K562 (cell line): ENCODE results near the gene CXCL12. TPM values are rescaled to one million over a fixed set of nuclear protein-coding genes. Genes with fewer than 3 reads are reported as not detected.

ENCODE experiments used
- ATAC-seq: fragments of 200-7000 bp; cut with Tn5 transposase; 3 replicates; pipeline ENCODE4 v1.9.1; 2020; ENCODE audit warnings: moderate library complexity
- BruUV-seq: library from RNA; stranded (reverse); fragments of 400-500 nt; replicated peaks from 2 replicates; lab custom pipeline; 2021; lab: Mats Ljungman, UMichigan
- CTCF ChIA-PET: fragments of 300-600 bp; formaldehyde crosslinking; extraction: SDS; loops from one replicate; lab custom pipeline; 2021; ENCODE audit warnings: low intra/inter-chr PET ratio; lab: Yijun Ruan, JAX
- POLR2A ChIA-PET: fragments of 300-600, 350-650 bp; sonication (Branson Sonifier 250); formaldehyde crosslinking; extraction: SDS; loops from one replicate; lab custom pipeline; 2021; ENCODE audit warnings: antibody characterized with exemption, inconsistent platforms; lab: Yijun Ruan, JAX
- DNase-seq, 4 experiments: peaks; one replicate each; pipeline versions ENCODE4 v3.0.0 to v3.0.0-alpha.2; 2011 to 2018; ENCODE audit warnings: low spot score in 3 of 4, mixed read lengths in 3 of 4; ENCODE audit errors: extremely low read depth in 1 of 4
- FAIRE-seq: peaks from 2 replicates; lab custom pipeline; 2011; peaks lifted over from hg19 to GRCh38; lab: Jason Lieb, UNC
- H2AFZ ChIP-seq: 2 replicates; pipeline ENCODE4 v1.6.0; 2011; ENCODE audit warnings: low read depth, low read length, control low read depth, inconsistent platforms
- H3K27ac ChIP-seq: fragments of 200-600 bp; 3 replicates; pipeline ENCODE4 v1.8.0; 2011; ENCODE audit warnings: low read depth, mild to moderate bottlenecking, control low read depth, inconsistent platforms, low read length, moderate library complexity, mixed read lengths; ENCODE audit errors: extremely low read depth
- H3K27me3 ChIP-seq, 2 experiments: fragments of 300-600 bp in 1 of 2; 2 replicates in 1 of 2; 3 replicates in 1 of 2; pipeline versions ENCODE4 v1.6.0 to v1.8.0; 2011; ENCODE audit warnings: inconsistent platforms in 2 of 2, low read length in 2 of 2, mild to moderate bottlenecking in 1 of 2, mixed read lengths in 1 of 2, moderate library complexity in 1 of 2; ENCODE audit not compliant: control insufficient read depth in 2 of 2, insufficient read depth in 2 of 2
- H3K36me3 ChIP-seq: fragments of 300-600 bp; 3 replicates; pipeline ENCODE4 v1.8.0; 2011; ENCODE audit warnings: mild to moderate bottlenecking, low read length, inconsistent platforms; ENCODE audit not compliant: control insufficient read depth, insufficient read depth
- H3K4me1 ChIP-seq, 2 experiments: fragments of 200-600 bp in 1 of 2; replicated peaks in 1 of 2; 2 replicates in 1 of 2; 3 replicates in 1 of 2; pipeline versions ENCODE4 v1.5.1 to v1.8.0; 2011; ENCODE audit warnings: inconsistent platforms in 2 of 2, low read length in 2 of 2, mild to moderate bottlenecking in 1 of 2, mixed read lengths in 1 of 2, moderate library complexity in 1 of 2; ENCODE audit not compliant: control insufficient read depth in 2 of 2, insufficient read depth in 2 of 2
- H3K4me2 ChIP-seq: 2 replicates; pipeline ENCODE4 v1.6.1; 2011; ENCODE audit warnings: low read length, control low read depth, inconsistent platforms, mixed read lengths; ENCODE audit not compliant: insufficient read depth
- H3K4me3 ChIP-seq: fragments of 200-600 bp; sonication (generic), shearing (Covaris generic); 2 replicates; pipeline ENCODE4 v1.5.1; 2016; ENCODE audit warnings: control low read depth, inconsistent platforms
- H3K79me2 ChIP-seq: fragments of 200-600 bp; 3 replicates; pipeline ENCODE4 v1.8.0; 2011; ENCODE audit warnings: low read length, inconsistent platforms; ENCODE audit not compliant: control insufficient read depth, insufficient read depth
- H3K9ac ChIP-seq, 2 experiments: 2 replicates each; pipeline versions ENCODE4 v1.6.0 to v1.6.1; 2011; ENCODE audit warnings: low read depth in 2 of 2, low read length in 2 of 2, control low read depth in 1 of 2, inconsistent platforms in 1 of 2, mild to moderate bottlenecking in 1 of 2, mixed read lengths in 1 of 2; ENCODE audit not compliant: insufficient read depth in 1 of 2
- H3K9me1 ChIP-seq: one replicate; pipeline ENCODE4 v1.6.0; 2011; ENCODE audit warnings: inconsistent platforms, mild to moderate bottlenecking, low read length, moderate library complexity; ENCODE audit not compliant: control insufficient read depth, insufficient read depth
- H3K9me3 ChIP-seq: replicated peaks from 2 replicates; pipeline ENCODE4 v1.5.1; 2011; ENCODE audit warnings: low read depth, low read length, inconsistent platforms; ENCODE audit not compliant: control insufficient read depth, insufficient read depth
- H4K20me1 ChIP-seq: replicated peaks from 2 replicates; pipeline ENCODE4 v1.6.1; 2011; ENCODE audit warnings: low read length, inconsistent platforms, mixed read lengths; ENCODE audit not compliant: control insufficient read depth, insufficient read depth
- ADNP ChIP-seq: fragments of 200-800 bp; sonication (Bioruptor generic); IDR thresholded peaks from 2 replicates; pipeline ENCODE4 v1.6.1; 2016; ENCODE audit warnings: missing genetic modification characterization, missing compliant biosample characterization
- BRCA1 ChIP-seq, 2 experiments: fragments of 450-650 bp in 1 of 2; sonication (generic) in 1 of 2; formaldehyde crosslinking in 1 of 2; IDR thresholded peaks; 2 replicates each; pipeline versions ENCODE4 v1.5.0 to v1.6.1; 2017 to 2020; ENCODE audit warnings: mild to moderate bottlenecking in 1 of 2, missing genetic modification reagents in 1 of 2
- CBFA2T3 ChIP-seq: fragments of 450-650 bp; IDR thresholded peaks from 2 replicates; pipeline ENCODE4 v1.6.1; 2017
- HDAC6 ChIP-seq: IDR thresholded peaks from 2 replicates; pipeline ENCODE4 v1.6.1; 2012; ENCODE audit warnings: low read depth, mild to moderate bottlenecking, control low read depth, inconsistent platforms, low read length, moderate library complexity
- HOXB6 ChIP-seq: fragments of 250-450 bp; sonication (Bioruptor Pico); IDR thresholded peaks from 2 replicates; pipeline ENCODE4 v1.5.1; 2022; ENCODE audit warnings: mild to moderate bottlenecking, borderline replicate concordance
- JUN ChIP-seq, 2 experiments: sonication (generic) in 1 of 2; formaldehyde crosslinking in 1 of 2; IDR thresholded peaks; 2 replicates each; pipeline versions ENCODE4 v1.6.1 to v1.8.0; 2012 to 2022; ENCODE audit warnings: borderline replicate concordance in 2 of 2, mild to moderate bottlenecking in 2 of 2, improper control_type of control experiment in 1 of 2, low read depth in 1 of 2, low read length in 1 of 2, missing genetic modification reagents in 1 of 2
- JUND ChIP-seq, 2 experiments: IDR thresholded peaks; 2 replicates in 1 of 2; 3 replicates in 1 of 2; pipeline ENCODE4 v1.6.1; 2011; ENCODE audit warnings: borderline replicate concordance in 2 of 2, low read depth in 2 of 2, low read length in 2 of 2, improper control_type of control experiment in 1 of 2, missing biosample characterization in 1 of 2, missing genetic modification characterization in 1 of 2, missing genetic modification reagents in 1 of 2
- MTA2 ChIP-seq: fragments of 450-650 bp; IDR thresholded peaks from 2 replicates; pipeline ENCODE4 v1.6.1; 2016; ENCODE audit warnings: low read depth
- TRIM24 ChIP-seq, 2 experiments: fragments of 450-650 bp; IDR thresholded peaks; 2 replicates each; pipeline ENCODE4 v1.6.1; 2016
- ZFP36 ChIP-seq: fragments of 150-350 bp; IDR thresholded peaks from 2 replicates; pipeline ENCODE4 v1.6.1; 2018; ENCODE audit warnings: low read length, low read depth; ENCODE audit not compliant: partially characterized antibody
- WGBS: fragments of 100-300 bp; shearing (Covaris generic); methylation state at CpG from one replicate; pipeline ENCODE4 v1.1.6; 2016; ENCODE audit warnings: low coverage, mixed read lengths; ENCODE audit not compliant: insufficient coverage; ENCODE audit errors: missing lambda C conversion rate; 5-methylcytosine and 5-hydroxymethylcytosine counted together
- in situ Hi-C: fragments of 300-500 bp; cut with MboI; formaldehyde crosslinking; loops from 4 replicates; pipeline ENCODE4 v1.15.0; 2018; ENCODE audit warnings: inconsistent platforms, mixed read lengths
- intact Hi-C: fragments of 100-400 bp; cut with micrococcal nuclease; formaldehyde crosslinking; loops from 2 replicates; pipeline ENCODE4 v1.14.2; 2022
- polyA plus RNA-seq, 8 experiments: library from polyadenylated mRNA; depleted of rRNA in 4 of 8; stranded (reverse) in 5 of 8; unstranded in 3 of 8; fragments of >200 nt; fragmentation: Nextera tagmentation in 2 of 8; fragmentation: Illumina TruSeq in 1 of 8; extraction: Ambion mirVana in 2 of 8; extraction: Trizol in 1 of 8; gene quantifications; 2 replicates each; pipeline versions ENCODE4 v1.2.1 to v1.2.3, GENCODE V29; 2011 to 2014; ENCODE audit warnings: inconsistent platforms in 1 of 8, missing spikeins in 1 of 8
- total RNA-seq, 7 experiments: library from RNA; depleted of rRNA in 6 of 7; stranded (reverse); fragments of >200 nt in 6 of 7; fragmentation: Illumina TruSeq in 2 of 7; extraction: Trizol in 2 of 7; gene quantifications; 2 replicates each; pipeline versions ENCODE4 v1.2.1 to v1.2.3, GENCODE V29; 2011 to 2021; ENCODE audit warnings: low replicate concordance in 1 of 7
- TF ChIP-seq, protein P1 (sequence below), 3 experiments: fragments of 200-800 bp in 1 of 3; fragments of 250-450 bp in 1 of 3; fragments of 450-650 bp in 1 of 3; sonication (Bioruptor Pico) in 1 of 3; sonication (Bioruptor generic) in 1 of 3; formaldehyde crosslinking in 1 of 3; IDR thresholded peaks; 2 replicates each; pipeline versions ENCODE4 v1.6.1 to v1.8.0; 2016 to 2022; ENCODE audit warnings: mild to moderate bottlenecking in 2 of 3, missing genetic modification characterization in 2 of 3, missing compliant biosample characterization in 1 of 3, moderate library complexity in 1 of 3
- TF ChIP-seq, protein P2 (sequence below), 2 experiments: fragments of 450-650 bp; IDR thresholded peaks; 2 replicates each; pipeline ENCODE4 v1.6.1; 2018; ENCODE audit warnings: mild to moderate bottlenecking in 2 of 2, low read depth in 1 of 2; ENCODE audit not compliant: partially characterized antibody in 2 of 2

The CXCL12 gene
- total and polyA plus RNA-seq, 9 of the 15 experiments (the other 6 are each of a cell fraction or from before 2014, with no cell fraction given): 0.18 TPM; not detected in 8

DNA sequence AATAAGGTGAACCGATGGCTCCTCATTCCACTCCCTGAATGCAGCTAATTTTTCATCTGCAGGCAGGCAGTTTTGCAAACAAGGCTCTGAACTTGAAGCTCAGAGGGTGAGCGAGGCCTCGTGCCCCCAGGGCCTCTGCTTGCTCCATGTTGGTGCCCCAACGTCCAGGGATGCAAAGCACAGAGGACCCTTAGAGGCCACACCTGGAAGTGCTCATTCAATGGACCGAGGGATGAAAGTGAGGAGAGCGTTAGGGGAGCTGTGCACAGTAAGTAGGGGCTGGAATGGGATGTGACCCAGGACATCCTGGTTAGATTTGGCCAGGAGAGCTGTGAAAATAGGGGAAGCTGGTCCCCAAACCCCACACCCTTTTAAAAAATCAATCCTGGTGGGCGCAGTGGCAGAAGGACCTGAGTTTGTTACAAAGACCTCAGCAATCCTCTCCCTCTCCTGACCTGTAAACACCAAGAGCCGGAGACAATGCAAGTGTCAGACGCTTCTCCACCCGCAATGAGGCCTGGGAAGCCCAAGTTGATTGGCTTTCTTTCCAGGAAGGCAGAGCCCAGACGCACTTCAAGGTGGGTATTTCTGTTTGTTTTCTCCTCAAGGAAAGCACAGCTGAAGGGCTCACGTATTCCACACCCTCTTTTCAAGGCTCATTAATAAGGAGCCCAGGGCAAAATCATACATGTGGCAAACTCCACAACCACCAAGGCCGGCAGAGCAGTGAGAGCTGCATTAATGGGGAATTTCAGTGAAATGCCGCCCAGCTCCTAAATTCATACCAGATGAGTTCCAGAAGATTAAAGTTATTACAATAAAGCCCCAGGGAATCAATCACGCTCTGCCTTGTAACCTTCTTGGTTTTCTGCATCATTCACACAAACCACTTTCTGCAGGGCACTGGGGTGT, 14.1 kb upstream of the CXCL12 start:
- DNase-seq (no peak), ATAC-seq (no peak; the same call in 2 of the 3 replicates), FAIRE-seq (no peak)
- Histone ChIP-seq H2AFZ (no peak overlapping the region), H3K9me1 (no peaks in the 10 kb centered on the region), H3K4me1 (no peaks in the 10 kb centered on the region), H3K79me2 (no peaks in the 10 kb centered on the region), H3K27ac (no peak overlapping the region), H3K9ac (no peak overlapping the region), H3K27me3 (peaks cover 15 to 37% of the 10 kb centered on the region in 2 experiments; a peak in 3 of 5 replicates), H4K20me1 (no peaks in the 10 kb centered on the region), H3K4me2 (no peak overlapping the region), H3K36me3 (no peaks in the 10 kb centered on the region), H3K4me3 (no peak overlapping the region), H3K9me3 (no peaks in the 10 kb centered on the region)
- ChIA-PET POLR2A (interaction anchor here (0.9 to 1.6 kb wide), 2 partner anchors 10 to 22 kb away, joined by 3 read pairs; no protein-coding TSS in a partner anchor), CTCF (no interaction called here)
- under 1% methylated on average over 15 of the region's 15 CpGs for WGBS
- intact Hi-C loops (no loop called here), in situ Hi-C loops (no loop called here)
- BruUV-seq: no TSS peak
- TF ChIP-seq JUN (IDR thresholded peaks at IDR 0.05; ENCODE audit: borderline replicate concordance, low read depth, low read length): no peak
- no peak for TF ChIP-seq JUN (CRISPR knock-in tag; IDR thresholded peaks at IDR 0.05; ENCODE audit: borderline replicate concordance)
- no peak for TF ChIP-seq JUND (IDR thresholded peaks at IDR 0.05; ENCODE audit: borderline replicate concordance, low read depth, low read length)
- no peak for TF ChIP-seq JUND (tag; IDR thresholded peaks at IDR 0.05; ENCODE audit: borderline replicate concordance, low read depth, low read length)
- no peak for TF ChIP-seq BRCA1 (IDR thresholded peaks at IDR 0.05)
- TF ChIP-seq BRCA1 (CRISPR knock-in tag; IDR thresholded peaks at IDR 0.05): no peak
- TF ChIP-seq HOXB6: no peak
- TF ChIP-seq ADNP (tag): no peak
- TF ChIP-seq, protein P1, sequence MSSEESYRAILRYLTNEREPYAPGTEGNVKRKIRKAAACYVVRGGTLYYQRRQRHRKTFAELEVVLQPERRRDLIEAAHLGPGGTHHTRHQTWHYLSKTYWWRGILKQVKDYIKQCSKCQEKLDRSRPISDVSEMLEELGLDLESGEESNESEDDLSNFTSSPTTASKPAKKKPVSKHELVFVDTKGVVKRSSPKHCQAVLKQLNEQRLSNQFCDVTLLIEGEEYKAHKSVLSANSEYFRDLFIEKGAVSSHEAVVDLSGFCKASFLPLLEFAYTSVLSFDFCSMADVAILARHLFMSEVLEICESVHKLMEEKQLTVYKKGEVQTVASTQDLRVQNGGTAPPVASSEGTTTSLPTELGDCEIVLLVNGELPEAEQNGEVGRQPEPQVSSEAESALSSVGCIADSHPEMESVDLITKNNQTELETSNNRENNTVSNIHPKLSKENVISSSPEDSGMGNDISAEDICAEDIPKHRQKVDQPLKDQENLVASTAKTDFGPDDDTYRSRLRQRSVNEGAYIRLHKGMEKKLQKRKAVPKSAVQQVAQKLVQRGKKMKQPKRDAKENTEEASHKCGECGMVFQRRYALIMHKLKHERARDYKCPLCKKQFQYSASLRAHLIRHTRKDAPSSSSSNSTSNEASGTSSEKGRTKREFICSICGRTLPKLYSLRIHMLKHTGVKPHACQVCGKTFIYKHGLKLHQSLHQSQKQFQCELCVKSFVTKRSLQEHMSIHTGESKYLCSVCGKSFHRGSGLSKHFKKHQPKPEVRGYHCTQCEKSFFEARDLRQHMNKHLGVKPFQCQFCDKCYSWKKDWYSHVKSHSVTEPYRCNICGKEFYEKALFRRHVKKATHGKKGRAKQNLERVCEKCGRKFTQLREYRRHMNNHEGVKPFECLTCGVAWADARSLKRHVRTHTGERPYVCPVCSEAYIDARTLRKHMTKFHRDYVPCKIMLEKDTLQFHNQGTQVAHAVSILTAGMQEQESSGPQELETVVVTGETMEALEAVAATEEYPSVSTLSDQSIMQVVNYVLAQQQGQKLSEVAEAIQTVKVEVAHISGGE (CRISPR knock-in tag; IDR thresholded peaks at IDR 0.05): no peak
- TF ChIP-seq ZFP36: no peak
- TF ChIP-seq MTA2: no peak
- no peak for TF ChIP-seq HDAC6
- TF ChIP-seq TRIM24 (IDR thresholded peaks at IDR 0.05): no peak
- TF ChIP-seq, protein P2, sequence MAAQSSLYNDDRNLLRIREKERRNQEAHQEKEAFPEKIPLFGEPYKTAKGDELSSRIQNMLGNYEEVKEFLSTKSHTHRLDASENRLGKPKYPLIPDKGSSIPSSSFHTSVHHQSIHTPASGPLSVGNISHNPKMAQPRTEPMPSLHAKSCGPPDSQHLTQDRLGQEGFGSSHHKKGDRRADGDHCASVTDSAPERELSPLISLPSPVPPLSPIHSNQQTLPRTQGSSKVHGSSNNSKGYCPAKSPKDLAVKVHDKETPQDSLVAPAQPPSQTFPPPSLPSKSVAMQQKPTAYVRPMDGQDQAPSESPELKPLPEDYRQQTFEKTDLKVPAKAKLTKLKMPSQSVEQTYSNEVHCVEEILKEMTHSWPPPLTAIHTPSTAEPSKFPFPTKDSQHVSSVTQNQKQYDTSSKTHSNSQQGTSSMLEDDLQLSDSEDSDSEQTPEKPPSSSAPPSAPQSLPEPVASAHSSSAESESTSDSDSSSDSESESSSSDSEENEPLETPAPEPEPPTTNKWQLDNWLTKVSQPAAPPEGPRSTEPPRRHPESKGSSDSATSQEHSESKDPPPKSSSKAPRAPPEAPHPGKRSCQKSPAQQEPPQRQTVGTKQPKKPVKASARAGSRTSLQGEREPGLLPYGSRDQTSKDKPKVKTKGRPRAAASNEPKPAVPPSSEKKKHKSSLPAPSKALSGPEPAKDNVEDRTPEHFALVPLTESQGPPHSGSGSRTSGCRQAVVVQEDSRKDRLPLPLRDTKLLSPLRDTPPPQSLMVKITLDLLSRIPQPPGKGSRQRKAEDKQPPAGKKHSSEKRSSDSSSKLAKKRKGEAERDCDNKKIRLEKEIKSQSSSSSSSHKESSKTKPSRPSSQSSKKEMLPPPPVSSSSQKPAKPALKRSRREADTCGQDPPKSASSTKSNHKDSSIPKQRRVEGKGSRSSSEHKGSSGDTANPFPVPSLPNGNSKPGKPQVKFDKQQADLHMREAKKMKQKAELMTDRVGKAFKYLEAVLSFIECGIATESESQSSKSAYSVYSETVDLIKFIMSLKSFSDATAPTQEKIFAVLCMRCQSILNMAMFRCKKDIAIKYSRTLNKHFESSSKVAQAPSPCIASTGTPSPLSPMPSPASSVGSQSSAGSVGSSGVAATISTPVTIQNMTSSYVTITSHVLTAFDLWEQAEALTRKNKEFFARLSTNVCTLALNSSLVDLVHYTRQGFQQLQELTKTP (IDR thresholded peaks at IDR 0.05; ENCODE audit: low read depth in 1 of 2, partially characterized antibody in 2 of 2): no peak
- no peak for TF ChIP-seq CBFA2T3
